HG02973 (cell line): ENCODE data around the gene GNA15.

Experiments
- ATAC-seq: cut with Tn5 transposase; IDR thresholded peaks from one replicate; pipeline ENCODE4 v1.9.1; 2021; ENCODE audit warnings: moderate library complexity; ENCODE audit not compliant: unreplicated experiment

The GNA15 gene

GRCh38 chr19:3119693-3120380 is 16.0 kb upstream of the GNA15 start:
- no peak for ATAC-seq

- no peak for ATAC-seq
Observed at GRCh38 chr19:3120611-3121276, 15.1 kb upstream of the GNA15 start.

GRCh38 chr19:3121396-3121795 is 14.4 kb upstream of the GNA15 start:
- ATAC-seq, result no peak

- no peak for ATAC-seq
Observed at GRCh38 chr19:3121821-3122511, 13.9 kb upstream of the GNA15 start.

- ATAC-seq, result no peak
Observed at GRCh38 chr19:3122512-3122870, 13.3 kb upstream of the GNA15 start.

GRCh38 chr19:3123088-3123721 is 12.6 kb upstream of the GNA15 start:
- ATAC-seq, result no peak

GRCh38 chr19:3123956-3124355 is 11.9 kb upstream of the GNA15 start:
- ATAC-seq, result no peak

GRCh38 chr19:3124630-3125029 is 11.2 kb upstream of the GNA15 start:
- no peak for ATAC-seq

GRCh38 chr19:3125900-3126524 is 9.8 kb upstream of the GNA15 start:
- no peak for ATAC-seq

GRCh38 chr19:3129112-3129511 is 6.7 kb upstream of the GNA15 start:
- ATAC-seq, result no peak

- ATAC-seq, result no peak
Observed at GRCh38 chr19:3131168-3131567, 4.7 kb upstream of the GNA15 start.

- no peak for ATAC-seq
Observed at GRCh38 chr19:3132971-3133792, 2.7 kb upstream of the GNA15 start.

- ATAC-seq, result no peak
Observed at GRCh38 chr19:3133793-3134116, 2.1 kb upstream of the GNA15 start.

GRCh38 chr19:3136684-3137055 is 837 bp downstream of the GNA15 start:
- ATAC-seq, result no peak

- no peak for ATAC-seq
Observed at GRCh38 chr19:3137119-3137518, 1.3 kb downstream of the GNA15 start.

- no peak for ATAC-seq
Observed at GRCh38 chr19:3138268-3138667, 2.4 kb downstream of the GNA15 start.

GRCh38 chr19:3140667-3141038 is 4.8 kb downstream of the GNA15 start:
- no peak for ATAC-seq

GRCh38 chr19:3142292-3142670 is 6.4 kb downstream of the GNA15 start:
- ATAC-seq, result no peak

GRCh38 chr19:3142781-3143337 is 7.0 kb downstream of the GNA15 start:
- ATAC-seq, result no peak

GRCh38 chr19:3145909-3146676 is 10.3 kb downstream of the GNA15 start:
- ATAC-seq, result no peak
